HuH-7 (cell line): ENCODE measurements around the gene BACH2.
"Not testable (repeated sequence)": the region's sequence is repeated elsewhere in the genome, so short reads cannot be mapped to it uniquely, and the experiment has no call there.

Experiments used
- DNase-seq: peaks from one replicate; pipeline ENCODE4 v3.0.0; 2011; ENCODE audit warnings: low spot score

The BACH2 gene

DNA sequence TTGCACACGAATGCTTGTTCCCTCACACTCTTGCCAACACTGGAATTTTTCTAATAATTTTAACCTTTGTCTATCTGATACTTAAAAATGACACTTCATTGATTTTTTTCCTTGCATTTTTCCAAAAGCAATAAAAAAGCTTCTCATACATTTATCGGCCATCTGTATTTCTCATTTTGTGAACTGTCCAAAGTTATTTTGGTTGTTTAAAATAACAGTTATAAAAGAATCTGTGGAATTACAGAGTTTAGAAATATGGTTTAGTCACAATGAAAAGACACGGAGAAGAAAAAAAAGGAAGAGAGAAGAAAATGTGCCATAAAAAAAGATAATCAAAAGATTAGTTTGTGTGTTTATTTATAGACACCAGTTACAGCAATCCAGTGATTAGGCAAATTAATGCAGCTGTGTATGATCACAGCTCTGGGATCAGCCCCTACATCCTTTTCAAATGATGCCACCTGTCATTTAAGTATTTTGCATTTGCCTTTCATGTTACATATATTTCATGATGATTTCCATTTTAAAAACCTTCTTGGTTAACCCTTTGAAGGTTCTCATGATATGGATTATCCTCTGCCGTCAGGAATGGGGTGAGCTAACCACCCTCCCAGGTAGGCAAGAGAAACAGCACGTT lies 171.7 kb downstream of the BACH2 start:
- no peak for DNase-seq

GRCh38 chr6:90123831-90124230 lies 172.8 kb downstream of the BACH2 start:
- no peak for DNase-seq

DNA sequence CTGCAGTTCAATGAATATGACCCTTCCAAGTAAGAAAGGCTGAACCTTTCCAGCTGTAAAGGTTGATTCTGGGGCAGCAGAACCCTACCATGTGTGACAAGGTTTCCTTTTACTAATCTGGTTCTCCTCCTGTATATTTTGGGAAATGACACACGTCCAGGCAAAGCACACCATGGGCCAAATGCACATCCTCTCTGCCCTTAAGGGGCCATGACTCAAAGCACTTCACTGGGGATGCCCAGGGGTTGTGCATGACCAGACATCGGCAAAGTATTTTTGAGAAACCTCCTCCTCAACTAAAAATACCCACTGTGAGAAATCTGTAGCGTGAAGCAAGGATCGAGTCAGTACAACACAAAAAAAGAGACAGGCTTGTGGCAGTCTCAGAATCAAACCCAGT lies 174.7 kb downstream of the BACH2 start:
- no peak for DNase-seq

GRCh38 chr6:90120327-90120726 lies 176.3 kb downstream of the BACH2 start:
- no peak for DNase-seq

DNA sequence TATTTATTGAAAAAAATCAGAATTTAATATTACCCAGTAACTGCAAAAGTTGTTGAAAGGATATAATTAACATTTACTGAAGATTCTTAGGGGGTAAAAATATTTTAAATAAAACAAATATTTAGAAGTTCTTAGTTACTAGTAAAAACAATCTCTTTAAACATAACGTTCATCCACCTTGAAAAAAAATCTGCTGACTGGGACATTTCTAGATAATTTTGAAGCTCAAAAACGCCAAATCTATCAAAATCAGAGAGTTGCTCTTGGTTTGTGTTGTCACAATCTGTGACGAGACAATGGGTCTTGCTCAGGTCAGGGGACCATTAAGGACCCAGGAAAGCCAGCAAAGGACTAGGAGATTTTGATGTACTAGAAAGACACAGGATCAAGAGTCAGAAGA lies 177.0 kb downstream of the BACH2 start:
- no peak for DNase-seq

- no peak for DNase-seq
Observed at GRCh38 chr6:90118581-90118980, 178.1 kb downstream of the BACH2 start.

- DNase-seq, result no peak
Observed at GRCh38 chr6:90118069-90118468, 178.6 kb downstream of the BACH2 start.

GRCh38 chr6:90116126-90116525 lies 180.5 kb downstream of the BACH2 start:
- not testable (repeated sequence) for DNase-seq

- no peak for DNase-seq
Observed at GRCh38 chr6:90113389-90113788, 183.3 kb downstream of the BACH2 start.

- DNase-seq, result no peak
Observed at GRCh38 chr6:90111387-90111786, 185.3 kb downstream of the BACH2 start.

DNA sequence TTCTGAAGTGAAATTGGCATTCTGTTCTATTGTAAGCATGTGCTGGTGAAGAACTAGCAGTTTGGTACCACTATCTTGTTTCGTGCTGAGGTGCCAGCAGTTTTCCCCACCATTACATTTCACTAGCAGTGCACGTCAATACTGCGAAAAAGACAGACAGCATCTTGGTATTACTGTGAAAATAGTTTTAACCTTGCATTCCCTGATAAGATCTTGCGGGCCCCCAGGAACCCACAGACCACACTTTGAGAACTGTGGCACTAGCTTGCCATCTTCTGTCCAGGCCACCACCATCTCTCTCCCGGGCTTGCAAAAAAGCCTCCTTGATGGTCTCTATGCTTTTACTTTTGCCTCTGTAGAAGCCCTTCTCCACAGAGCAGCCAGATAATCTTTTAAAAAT lies 185.7 kb downstream of the BACH2 start:
- DNase-seq, result no peak

DNA sequence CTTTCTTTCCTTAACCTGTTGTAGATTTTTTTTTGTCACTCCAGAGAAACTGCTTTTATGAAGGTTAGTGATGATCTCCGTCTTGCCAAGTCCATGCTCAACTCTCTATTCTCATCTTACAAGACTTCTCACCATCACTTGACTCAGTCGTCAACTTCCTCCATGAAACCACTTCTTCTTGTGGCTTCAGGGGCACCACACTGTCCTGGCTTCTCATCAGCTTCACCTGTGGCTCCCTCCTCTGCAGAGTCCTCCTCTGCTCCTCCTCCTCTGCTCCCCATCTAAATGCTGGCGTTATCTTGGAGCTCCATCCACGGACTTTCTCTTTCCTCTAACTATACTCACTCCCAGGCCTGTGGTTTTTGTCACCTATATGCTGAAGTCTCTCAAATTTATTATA lies 187.5 kb downstream of the BACH2 start:
- DNase-seq, result no peak

DNA sequence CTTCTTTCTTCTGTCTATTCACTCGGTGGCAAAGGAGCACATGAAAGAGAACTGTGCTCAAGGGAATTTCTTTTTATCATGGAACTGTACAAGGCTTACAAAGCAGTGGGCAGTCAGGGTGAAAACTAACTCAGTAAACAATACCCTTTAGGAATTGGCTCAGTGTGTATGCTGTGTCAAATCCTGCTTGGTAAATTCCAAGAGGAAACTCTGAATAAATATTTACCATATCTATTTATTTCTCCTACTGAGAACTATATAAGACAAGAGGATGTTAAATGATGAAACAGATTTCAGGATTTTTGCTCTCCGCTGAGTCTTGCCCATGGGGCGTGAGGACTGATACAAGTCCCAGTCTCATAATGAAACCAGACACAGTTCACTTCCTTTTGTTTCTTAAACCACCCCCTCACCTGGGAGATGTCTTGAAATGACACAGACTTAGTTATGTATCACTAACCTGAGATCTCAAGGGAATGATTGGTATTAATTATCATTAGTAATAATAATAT lies 188.8 kb downstream of the BACH2 start:
- DNase-seq, result no peak

DNA sequence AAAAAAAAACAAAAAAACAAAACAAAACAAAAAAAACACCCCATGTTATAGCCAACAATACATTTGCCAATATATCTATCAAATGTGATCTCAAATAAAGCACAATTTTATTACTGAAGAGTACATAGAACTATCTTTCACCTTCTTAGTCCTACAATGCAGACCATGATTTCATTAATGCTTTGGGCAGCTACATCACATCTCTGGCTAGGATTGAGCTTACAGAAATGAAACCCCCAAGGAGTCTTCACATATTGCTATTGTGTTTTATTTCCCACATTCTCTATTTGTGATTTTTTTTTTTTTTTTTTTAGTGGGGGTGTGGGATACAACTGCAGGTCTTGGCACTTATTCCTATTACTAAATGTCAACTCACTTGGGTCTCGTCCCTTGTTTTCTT lies 189.3 kb downstream of the BACH2 start:
- DNase-seq, result no peak

DNA sequence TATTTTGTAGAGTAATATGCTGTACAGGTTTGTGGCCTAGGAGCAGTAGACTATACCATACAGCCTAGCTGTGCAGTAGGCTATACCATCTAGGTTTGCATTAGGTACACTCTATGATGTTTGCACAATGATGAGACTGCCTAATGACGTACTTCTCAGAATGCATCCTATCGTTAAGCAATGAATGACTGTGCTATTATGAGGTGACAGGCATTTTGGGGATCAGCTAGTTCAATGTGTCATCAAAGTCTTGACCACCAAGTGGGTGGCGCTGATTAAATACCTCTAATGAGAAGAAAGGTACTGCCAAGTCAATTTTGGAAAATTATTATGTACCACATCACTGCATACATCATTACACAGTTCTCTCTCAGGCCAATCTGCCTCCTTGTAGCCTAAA lies 190.2 kb downstream of the BACH2 start:
- DNase-seq, result no peak

DNA sequence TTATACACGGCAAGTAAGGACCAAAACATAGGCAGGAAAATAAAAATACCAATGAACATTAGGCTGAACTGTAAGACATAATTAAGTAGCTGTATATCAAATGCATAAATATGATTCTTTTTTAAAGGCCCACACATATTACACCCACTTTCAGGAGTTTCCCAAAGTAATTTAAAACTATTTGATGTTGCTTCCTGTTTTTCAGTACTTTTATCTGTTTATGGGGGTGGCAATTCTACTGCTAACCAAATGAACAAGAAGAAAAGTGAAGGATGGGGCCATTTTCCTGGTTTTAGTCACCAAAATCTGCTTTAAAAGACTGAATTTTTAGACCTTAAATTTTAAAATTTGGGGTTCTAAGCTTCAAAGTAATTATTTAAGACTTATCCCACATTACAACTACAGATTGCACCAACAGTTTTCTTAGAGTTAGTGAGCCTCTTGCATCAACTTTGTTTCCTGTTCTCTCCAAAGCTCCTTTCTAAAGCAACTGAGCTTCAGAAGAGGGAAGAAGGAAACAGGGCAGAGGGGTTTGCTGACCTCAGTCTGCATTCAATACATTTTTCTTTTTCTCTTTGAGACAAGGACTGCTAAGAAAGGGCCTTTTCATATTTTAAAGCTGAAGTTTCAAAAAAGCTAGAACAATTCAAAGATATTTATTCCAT lies 191.0 kb downstream of the BACH2 start:
- DNase-seq, result no peak

DNA sequence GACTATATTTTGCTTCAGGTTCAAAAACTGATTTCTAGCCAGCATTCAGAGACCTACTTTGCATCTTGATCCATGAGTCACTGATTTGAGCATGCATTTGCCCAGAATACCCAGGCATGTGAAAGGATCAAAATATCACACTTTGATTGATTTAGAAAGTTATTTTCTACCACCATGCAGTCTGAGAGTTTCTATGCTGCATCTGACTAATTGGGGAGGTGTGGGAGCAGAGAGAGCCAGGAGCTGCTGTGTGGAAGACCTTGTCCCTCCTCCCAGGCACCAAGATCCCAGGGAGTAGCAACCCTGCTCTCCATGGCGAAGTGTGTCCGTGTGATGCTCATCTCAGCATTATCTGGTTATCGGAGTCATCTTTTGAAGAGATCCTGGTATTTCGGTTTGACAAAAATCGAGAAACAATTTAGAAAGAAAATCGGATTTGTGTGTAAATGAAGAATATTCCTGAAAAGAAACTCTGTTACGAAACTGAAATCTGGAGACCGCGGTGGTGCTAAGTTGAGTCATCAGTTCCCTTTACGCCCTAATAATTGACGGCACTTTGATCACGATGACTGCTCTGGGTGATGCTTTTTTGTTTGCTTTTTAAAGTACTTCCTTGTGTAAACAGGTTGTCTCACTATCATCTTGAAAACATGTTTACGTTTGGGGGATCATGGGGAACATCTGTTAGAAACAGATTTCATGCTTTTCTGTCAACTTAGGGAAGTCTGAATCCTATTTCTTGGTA lies 193.4 kb downstream of the BACH2 start:
- DNase-seq, result no peak

GRCh38 chr6:90101403-90101802 lies 195.2 kb downstream of the BACH2 start:
- no peak for DNase-seq

DNA sequence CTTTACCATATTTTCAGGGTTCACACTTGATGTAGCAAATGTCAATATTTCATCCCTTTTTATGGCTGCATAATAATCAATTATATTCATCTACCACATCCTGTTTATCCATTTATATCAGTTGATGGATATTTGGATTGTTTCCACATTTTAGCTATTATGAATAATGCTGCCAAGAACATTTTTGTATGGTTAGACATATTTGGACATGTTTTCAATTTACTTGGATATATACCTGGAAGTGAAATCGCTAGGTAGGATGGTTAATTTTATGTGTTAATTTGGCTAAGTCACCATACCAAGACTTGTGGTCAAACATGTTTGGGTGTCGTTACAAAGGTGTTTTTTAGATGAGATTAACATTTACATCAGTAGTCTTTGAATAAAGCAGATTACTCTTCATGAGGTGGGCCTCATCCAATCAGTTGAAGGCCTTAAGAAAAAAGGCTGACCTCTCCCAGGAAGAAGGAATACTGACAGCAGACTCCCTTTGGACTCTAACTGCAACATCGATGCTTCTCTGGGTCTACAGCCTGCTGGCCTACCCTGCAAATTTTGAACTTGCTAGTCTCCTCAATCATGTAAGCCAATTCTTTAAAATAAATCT lies 196.5 kb downstream of the BACH2 start:
- DNase-seq, result no peak

- DNase-seq, result no peak
Observed at GRCh38 chr6:90098627-90099026, 198.0 kb downstream of the BACH2 start.

- DNase-seq, result no peak
Observed at GRCh38 chr6:90098001-90098531, 198.6 kb downstream of the BACH2 start.

DNA sequence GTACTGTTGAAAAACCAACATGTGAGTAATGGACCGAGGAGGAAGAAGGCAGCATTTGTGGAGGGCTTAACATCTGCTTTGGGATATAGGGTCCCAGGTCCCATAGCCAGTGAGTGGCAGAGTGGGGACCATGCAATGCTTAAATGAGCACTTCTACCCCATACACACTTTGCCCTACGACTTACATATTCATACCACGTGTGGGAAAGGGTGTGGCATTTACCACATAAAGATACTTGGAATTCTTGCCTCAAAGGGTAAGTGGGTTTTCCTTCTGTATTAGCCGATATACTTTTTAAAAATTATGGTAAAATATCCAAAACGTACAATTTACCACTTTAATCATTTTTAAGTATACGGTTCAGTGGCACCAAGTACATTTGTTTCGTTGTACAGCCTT lies 199.3 kb downstream of the BACH2 start:
- DNase-seq, result no peak

DNA sequence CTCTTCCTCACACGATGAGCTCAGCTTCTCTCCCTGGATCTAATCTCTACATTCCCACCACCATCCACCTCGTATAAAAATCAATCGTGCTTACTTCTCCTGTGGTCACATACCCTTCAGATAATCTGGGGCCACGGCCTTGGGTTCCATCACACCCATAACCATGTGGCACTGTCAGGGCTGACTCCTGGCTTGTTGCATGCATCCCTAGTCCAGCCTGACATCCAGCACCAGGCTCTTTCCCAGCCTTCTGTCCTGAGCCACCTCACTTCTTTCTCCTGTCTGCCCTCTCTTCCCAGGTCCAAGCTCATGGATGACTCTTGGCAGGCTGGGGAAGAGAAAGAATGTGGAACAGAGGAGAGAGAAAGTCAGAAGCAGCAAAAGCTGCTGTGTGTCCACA lies 199.8 kb downstream of the BACH2 start:
- DNase-seq, result no peak
